Neural progenitor cell (in vitro differentiated cells): Measurements from ENCODE around the gene SWT1.

Experiments used
- CTCF ChIP-seq: fragments of 200-600 bp; sonication (generic); IDR thresholded peaks from 2 replicates; pipeline ENCODE4 v1.5.1; 2017; ENCODE audit warnings: antibody characterized with exemption, mild to moderate bottlenecking
- EZH2 ChIP-seq: fragments of 200-600 bp; sonication (generic); IDR thresholded peaks from 2 replicates; pipeline ENCODE4 v1.6.1; 2017; ENCODE audit warnings: antibody characterized with exemption, mild to moderate bottlenecking, moderate library complexity
- EZH2phosphoT487 ChIP-seq: fragments of 200-600 bp; sonication (generic); IDR thresholded peaks from 2 replicates; pipeline ENCODE4 v1.6.1; 2017; ENCODE audit warnings: antibody characterized with exemption

GRCh38 chr1:185324118-185324517, 167.2 kb downstream of the SWT1 start:
- TF ChIP-seq CTCF (no peak), EZH2 (no peak), EZH2phosphoT487 (no peak)
